ENCODE results near the gene AKR1B1. TPM values are rescaled to one million over a fixed set of nuclear protein-coding genes. Genes with fewer than 3 reads are reported as not detected.

AKR1B1 gene
- total and polyA plus RNA-seq, 2 of the 4 experiments (the other 2 are of a cell fraction): 90.9 to 201 TPM

- no peak for TF ChIP-seq RCOR1 (IDR thresholded peaks at IDR 0.05; ENCODE audit: insufficient replicate concordance, low read length)
- no peak for TF ChIP-seq FOS (IDR thresholded peaks at IDR 0.05; ENCODE audit: low read depth, low read length)
- TF ChIP-seq NFE2L2 (IDR thresholded peaks at IDR 0.05; ENCODE audit: low read depth, low read length): no peak
- TF ChIP-seq MAZ (IDR thresholded peaks at IDR 0.05; ENCODE audit: borderline replicate concordance, low read depth, low read length): peak; percentile 17; the same call in 1 of the 2 replicates
Observed at GRCh38 chr7:134432296-134433152, 26.4 kb downstream of the AKR1B1 start (continued).

DNA sequence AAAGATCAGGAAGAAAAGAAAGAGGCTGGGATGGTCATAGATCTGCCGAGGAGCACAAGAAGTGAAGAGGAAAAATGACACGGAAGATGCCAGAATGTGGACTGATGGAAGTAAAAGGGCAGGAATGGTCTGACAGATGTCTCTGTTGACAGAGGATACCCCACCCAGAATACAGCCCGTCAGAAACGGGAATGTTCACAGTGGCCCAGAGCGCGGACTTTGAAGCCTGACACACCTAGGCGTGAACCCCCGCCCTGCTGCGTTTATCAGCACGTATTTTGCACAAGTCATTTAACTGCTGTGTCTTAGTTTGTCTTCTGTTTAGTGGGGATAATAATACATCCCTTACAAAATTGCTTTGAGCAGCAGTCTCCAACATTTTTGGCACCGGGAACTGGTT, 27.1 kb downstream of the AKR1B1 start:
- peak overlapping the region; percentile 52 to 61 for H4K8ac ChIP-seq (ENCODE audit: low read depth in 2 of 2, low read length in 2 of 2)
- no peaks in the 10 kb centered on the region; the same call in 1 of the 2 replicates for H3K9me3 ChIP-seq (ENCODE audit: control insufficient read depth, insufficient read depth, low read length)
- H3K4me3 ChIP-seq (ENCODE audit: insufficient read depth, low read depth, low read length): peak overlapping the region; percentile 2; the same call in 1 of the 2 replicates
- H2BK5ac ChIP-seq (ENCODE audit: low read depth, low read length, poor library complexity, severe bottlenecking): no peak overlapping the region
- WGBS, 2 experiments (ENCODE audit: extremely low coverage in 2 of 2, insufficient read length in 1 of 2): no CpG with 5 or more reads among the region's 11 CpGs
- ChIA-PET POLR2A (ENCODE audit: unreplicated experiment) (interaction anchor here (0.7 kb wide), 1 partner anchor 27 kb away, joined by 3 read pairs; no protein-coding TSS in a partner anchor), CTCF (interaction anchor here (0.6 to 2.5 kb wide), 16 partner anchors 10 to 176 kb away, joined by 3 to 43 read pairs (median 5); no protein-coding TSS in a partner anchor)
- no peak overlapping the region for H2BK20ac ChIP-seq (ENCODE audit: low read depth, low read length)
- H3K9me1 ChIP-seq (ENCODE audit: insufficient read depth, low read length): peaks cover 8% of the 10 kb centered on the region; the same call in 1 of the 2 replicates
- H3K18ac ChIP-seq (ENCODE audit: low read depth, low read length): no peak overlapping the region
- no peak overlapping the region for H3K23ac ChIP-seq (ENCODE audit: low read depth, low read length)
- H3K4ac ChIP-seq (ENCODE audit: low read depth, low read length): no peak overlapping the region
- no peak overlapping the region; the same call in 1 of the 2 replicates for H4K91ac ChIP-seq (ENCODE audit: insufficient read depth, low read depth, low read length)
- no TSS peak for BruUV-seq (replicated peaks)
- no peak overlapping the region for H2BK120ac ChIP-seq (ENCODE audit: low read depth, low read length)
- H2BK15ac ChIP-seq (ENCODE audit: low read depth, low read length): no peak overlapping the region
- H3K4me2 ChIP-seq (ENCODE audit: low read depth, low read length): peak overlapping the region; percentile 85
- H4K20me1 ChIP-seq (ENCODE audit: insufficient read depth, low read length): no peaks in the 10 kb centered on the region
- no peaks in the 10 kb centered on the region for H3K36me3 ChIP-seq (ENCODE audit: control insufficient read depth, insufficient read depth, low read length)
- dilution Hi-C loops (cut with HindIII; ENCODE audit: low sequenced_read_pairs, unreplicated experiment) (no loop called here), intact Hi-C loops (cut with micrococcal nuclease) (loop anchor here (1.0 to 10.0 kb wide), 5 partner anchors 46 to 243 kb away; no protein-coding TSS in a partner anchor), in situ Hi-C loops (cut with MboI; ENCODE audit: low sequenced_read_pairs) (loop anchor here (5.0 kb wide), 1 partner anchor 80 kb away; no protein-coding TSS in a partner anchor)
- H2AK9ac ChIP-seq (replicated peaks; ENCODE audit: low read depth, low read length, poor library complexity): no peak overlapping the region
- peak overlapping the region; percentile 13; the same call in 1 of the 2 replicates for H2AK5ac ChIP-seq (ENCODE audit: low read depth, low read length)
- peak overlapping the region; percentile 82 for H2AFZ ChIP-seq (replicated peaks; ENCODE audit: low read length, poor library complexity)
- ATAC-seq (ENCODE audit: low read depth) (no peak), DNase-seq (no peak)
- peak overlapping the region; percentile 65 for H4K5ac ChIP-seq (ENCODE audit: low read depth, low read length)
- H3K4me1 ChIP-seq (ENCODE audit: control insufficient read depth, insufficient read depth, low read length): peaks cover 8% of the 10 kb centered on the region
- no peaks in the 10 kb centered on the region for H3K79me1 ChIP-seq (ENCODE audit: low read depth in 1 of 2, low read length in 2 of 2)
- H3K9ac ChIP-seq (ENCODE audit: low read depth, low read length): peak overlapping the region; percentile 21; the same call in 1 of the 2 replicates
- no peak overlapping the region for H3K56ac ChIP-seq (ENCODE audit: extremely low read depth, insufficient read depth, low read length)
- H3K14ac ChIP-seq (replicated peaks; ENCODE audit: low read depth, low read length): no peak overlapping the region
- peaks cover 3% of the 10 kb centered on the region for H3K27me3 ChIP-seq (ENCODE audit: control insufficient read depth, insufficient read depth, low read length)
- H3K27ac ChIP-seq (ENCODE audit: insufficient read depth, low read length): no peak overlapping the region
- TF ChIP-seq CHD1 (IDR thresholded peaks at IDR 0.05; ENCODE audit: low read depth, low read length) (no peak), NFE2L2 (IDR thresholded peaks at IDR 0.05; ENCODE audit: low read depth, low read length) (no peak), MAFK (IDR thresholded peaks at IDR 0.05; ENCODE audit: low read depth, low read length) (no peak), FOS (IDR thresholded peaks at IDR 0.05; ENCODE audit: low read depth, low read length) (no peak), CTCF (conservative IDR thresholded peaks at IDR 0.05; ENCODE audit: low read depth, low read length) (no peak), POLR2A (IDR thresholded peaks at IDR 0.05; ENCODE audit: low read depth, low read length) (no peak), ELK1 (IDR thresholded peaks at IDR 0.05; ENCODE audit: borderline replicate concordance, low read depth, low read length) (no peak), USF2 (IDR thresholded peaks at IDR 0.05; ENCODE audit: low read depth, low read length) (no peak), RAD21 (IDR thresholded peaks at IDR 0.05; ENCODE audit: low read length) (no peak)

Data from IMR-90 (cell line).